Adipose tissue (tissue), 3 donors: ENCODE data around the gene SUCO. TPM values are rescaled to one million over a fixed set of nuclear protein-coding genes. Genes with fewer than 3 reads are reported as not detected.

Experiments
- H3K27ac ChIP-seq: one replicate; pipeline ENCODE4 v1.5.1; 2013; ENCODE audit warnings: low read depth, low read length
- WGBS, 3 donors: extraction: QIAGEN DNeasy Blood & Tissue Kit; methylation state at CpG; one replicate each; pipeline ENCODE4 v1.1.7; 2013; 5-methylcytosine and 5-hydroxymethylcytosine counted together
- polyA plus RNA-seq, 3 donors: library from polyadenylated mRNA; stranded (reverse); fragments of 200-250 nt; gene quantifications; one replicate each; pipeline ENCODE4 v1.2.3, GENCODE V29; 2013
- donor health status: healthy with polysubstance abuse.
- donor health status: Bipolar disorder and iron deficiency.
- donor health status: healthy.

SUCO gene
- polyA plus RNA-seq, 3 donors, result 7.7 to 14.1 (median 11.0) TPM

GRCh38 chr1:172510479-172510878 lies 22.5 kb upstream of the SUCO start:
- WGBS, 3 donors, result 81 to 93% (median 87%) methylated on average over 3 of the region's 3 CpGs
- no peak overlapping the region for H3K27ac ChIP-seq

DNA sequence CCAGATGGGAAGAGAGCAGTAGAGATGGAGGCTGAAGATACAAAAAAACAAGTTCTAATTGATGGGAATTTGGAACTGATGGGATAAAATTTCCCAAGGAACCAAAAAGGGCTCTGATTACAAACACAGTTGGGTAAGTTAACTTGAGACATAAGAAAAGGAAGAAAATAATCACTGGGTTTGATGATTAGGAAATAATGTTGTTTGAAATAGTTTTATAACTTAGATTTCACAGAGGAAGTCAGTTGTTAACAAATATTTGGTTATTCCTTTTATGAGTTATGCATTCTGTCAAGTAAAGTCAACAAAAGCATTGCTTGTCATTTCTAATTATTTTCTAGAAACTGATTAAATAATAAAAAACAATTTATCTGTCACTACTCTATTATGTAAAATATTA lies 20.4 kb upstream of the SUCO start:
- no peak overlapping the region for H3K27ac ChIP-seq

DNA sequence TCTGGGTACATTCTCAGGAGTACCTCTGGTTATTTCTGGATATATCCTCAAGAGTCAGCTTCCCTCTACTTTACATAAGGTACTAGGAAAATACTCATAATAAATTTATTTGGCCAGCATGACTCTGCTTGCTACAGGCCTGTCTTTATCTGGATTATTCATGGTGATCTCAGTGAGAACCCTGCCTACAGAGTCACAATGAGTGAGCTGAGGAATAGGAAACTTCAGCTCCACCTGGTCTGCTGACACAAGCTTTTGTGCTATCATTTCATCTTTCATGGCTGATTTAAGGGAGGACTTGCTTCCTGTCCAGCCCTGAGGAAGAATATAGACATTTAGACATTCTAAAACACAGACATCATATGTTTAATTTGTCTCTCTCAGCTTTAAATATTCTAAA lies 19.5 kb upstream of the SUCO start:
- no peak overlapping the region for H3K27ac ChIP-seq

GRCh38 chr1:172514108-172514507 lies 18.8 kb upstream of the SUCO start:
- whole genome bisulfite sequencing, 3 donors, result 54 to 88% (median 83%) methylated on average over 3 of the region's 3 CpGs
- H3K27ac ChIP-seq, result no peak overlapping the region

GRCh38 chr1:172515436-172515835 lies 17.5 kb upstream of the SUCO start:
- no peak overlapping the region for H3K27ac ChIP-seq

GRCh38 chr1:172515927-172516326 lies 17.0 kb upstream of the SUCO start:
- 42 to 44% (median 44%) methylated on average over 1 of the region's 1 CpG for WGBS, 3 donors
- no peak overlapping the region for H3K27ac ChIP-seq

GRCh38 chr1:172517081-172517480 lies 15.9 kb upstream of the SUCO start:
- 55 to 71% (median 66%) methylated on average over 1 of the region's 1 CpG for WGBS, 3 donors
- H3K27ac ChIP-seq, result no peak overlapping the region

DNA sequence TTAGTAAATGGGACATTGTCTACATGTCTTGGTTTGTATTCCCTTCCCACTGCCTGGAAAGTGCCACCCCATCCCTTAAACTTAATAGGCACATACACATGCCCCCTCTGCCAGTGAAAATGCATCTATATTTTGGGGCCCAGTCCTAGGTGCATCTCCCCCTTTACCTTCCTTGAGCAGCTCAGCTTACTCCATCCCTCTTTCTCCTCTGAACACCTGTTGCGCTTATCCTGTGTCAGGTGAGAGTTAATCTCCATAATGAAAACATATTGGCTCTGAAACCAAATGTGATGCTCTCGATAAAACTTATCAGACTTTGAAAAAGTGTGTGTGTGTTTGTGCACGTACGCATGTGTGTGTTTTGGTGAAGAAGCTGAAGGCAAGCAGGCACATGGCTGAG lies 15.4 kb upstream of the SUCO start:
- no peak overlapping the region for H3K27ac ChIP-seq
- WGBS, 3 donors, result 54 to 89% (median 82%) methylated on average over 4 of the region's 4 CpGs

DNA sequence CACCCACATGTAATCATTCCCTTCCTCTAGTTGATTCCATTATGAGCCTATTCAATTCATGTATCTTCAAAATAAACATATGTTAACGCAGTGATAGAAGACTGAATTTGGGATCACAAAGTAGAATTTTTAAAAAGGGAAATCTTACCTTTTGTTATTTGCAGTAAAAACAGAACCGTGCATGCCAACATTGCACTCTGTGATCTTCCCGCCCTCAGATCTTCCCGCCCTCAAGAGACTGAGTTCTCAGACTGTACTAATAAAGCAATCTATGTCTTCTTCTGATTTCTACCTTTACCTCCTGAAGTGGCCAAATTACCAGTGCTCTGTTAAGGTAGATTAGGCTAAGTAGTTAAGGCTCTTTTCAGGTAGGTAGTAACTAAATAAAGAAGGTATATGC lies 3.6 kb upstream of the SUCO start:
- 75 to 87% (median 87%) methylated on average over 4 of the region's 4 CpGs for WGBS, 3 donors
- H3K27ac ChIP-seq, result no peak overlapping the region

DNA sequence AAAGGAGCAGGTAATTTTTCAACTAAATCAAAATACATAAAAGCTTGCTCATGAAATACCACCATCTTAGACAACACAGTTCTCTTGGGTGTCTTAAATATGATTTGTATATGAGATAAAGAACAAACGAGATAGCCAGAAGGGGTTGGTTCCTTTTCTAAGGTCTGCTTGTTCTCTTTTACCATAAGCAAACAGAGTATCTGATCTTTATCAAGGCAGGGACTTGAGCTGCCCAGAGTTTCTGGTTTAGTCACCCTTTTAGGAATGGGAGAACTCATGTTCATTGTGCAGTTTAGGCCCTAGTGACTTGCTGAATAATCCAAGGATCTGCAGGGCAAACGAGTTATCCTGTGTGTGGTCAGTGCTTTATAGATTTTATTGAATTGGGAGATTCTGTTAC lies 3.0 kb upstream of the SUCO start:
- 47 to 53% (median 51%) methylated on average over 2 of the region's 2 CpGs for WGBS, 3 donors
- no peak overlapping the region for H3K27ac ChIP-seq

GRCh38 chr1:172531412-172532182 lies 1.4 kb upstream of the SUCO start:
- WGBS, 3 donors, result 2 to 4% (median 3%) methylated on average over 11 of the region's 11 CpGs
- H3K27ac ChIP-seq, result no peak overlapping the region

- 0 to 1% (median 0%) methylated on average over 18 of the region's 18 CpGs for WGBS, 3 donors
- H3K27ac ChIP-seq, result no peak overlapping the region
These were observed 709 bp upstream of the SUCO start for GRCh38 chr1:172532183-172532699.

DNA sequence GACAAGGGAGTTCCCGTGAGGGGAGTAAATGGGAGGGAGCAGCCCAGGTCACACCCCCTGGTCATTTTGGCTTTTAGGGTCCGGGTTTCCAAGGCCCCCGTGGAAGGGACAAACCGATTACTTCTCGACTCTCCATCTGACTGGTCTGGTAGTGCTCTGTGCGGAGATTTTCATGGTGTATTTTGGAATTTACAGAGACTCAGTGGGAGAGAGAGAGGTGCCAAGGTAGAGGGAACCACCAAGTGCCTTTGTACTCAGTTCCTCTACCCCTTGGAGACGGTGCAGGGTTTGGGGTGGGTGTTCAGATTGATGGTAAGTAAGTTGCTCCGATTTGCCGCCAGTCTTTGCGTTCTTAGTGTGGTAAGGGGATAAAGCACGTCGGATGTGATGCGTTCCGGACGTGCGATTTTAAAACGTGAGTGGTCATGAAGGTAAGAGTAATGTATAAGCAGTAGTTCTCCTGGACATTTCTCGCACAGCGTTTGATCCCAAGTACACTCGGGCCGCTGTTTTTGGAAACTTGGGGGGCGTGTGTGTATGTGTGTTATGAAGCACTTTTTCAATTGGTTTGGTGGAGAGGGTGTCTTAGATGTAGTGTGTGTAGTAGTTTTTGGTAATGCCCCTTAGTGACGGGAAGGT lies 682 bp downstream of the SUCO start:
- WGBS, 3 donors, result 0 to 1% (median 1%) methylated on average over 23 of the region's 23 CpGs
- peak overlapping the region; percentile 95 for H3K27ac ChIP-seq

DNA sequence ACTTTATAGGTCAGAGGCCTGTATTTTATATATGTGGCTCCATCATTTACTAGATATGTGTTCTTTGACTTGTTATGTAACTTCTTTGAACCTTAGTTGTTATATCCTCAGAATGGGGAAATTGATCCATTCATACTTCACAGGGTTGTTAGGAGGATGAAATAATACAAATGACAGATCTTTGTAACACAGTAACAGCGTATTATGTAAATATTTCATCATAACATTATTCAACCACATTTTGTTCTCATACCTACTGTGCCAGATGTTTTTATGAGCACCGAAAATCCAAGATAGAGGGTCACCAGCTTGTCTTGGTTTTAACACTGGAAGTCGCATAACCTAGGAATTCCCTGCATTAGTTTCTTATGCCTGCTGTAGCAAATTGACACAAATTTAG lies 3.3 kb downstream of the SUCO start:
- WGBS, 3 donors, result 32 to 62% (median 50%) methylated on average over 3 of the region's 3 CpGs
- no peak overlapping the region for H3K27ac ChIP-seq

- WGBS, 3 donors, result 46 to 78% (median 76%) methylated on average over 2 of the region's 2 CpGs
These were observed 4.4 kb downstream of the SUCO start for GRCh38 chr1:172537366-172537765.

GRCh38 chr1:172537827-172538391 lies 5.0 kb downstream of the SUCO start:
- WGBS, 3 donors, result 47 to 90% (median 89%) methylated on average over 5 of the region's 5 CpGs
- no peak overlapping the region for H3K27ac ChIP-seq

More at GRCh38 chr1:172537366-172537765, 4.4 kb downstream of the SUCO start:
- H3K27ac ChIP-seq, result no peak overlapping the region

DNA sequence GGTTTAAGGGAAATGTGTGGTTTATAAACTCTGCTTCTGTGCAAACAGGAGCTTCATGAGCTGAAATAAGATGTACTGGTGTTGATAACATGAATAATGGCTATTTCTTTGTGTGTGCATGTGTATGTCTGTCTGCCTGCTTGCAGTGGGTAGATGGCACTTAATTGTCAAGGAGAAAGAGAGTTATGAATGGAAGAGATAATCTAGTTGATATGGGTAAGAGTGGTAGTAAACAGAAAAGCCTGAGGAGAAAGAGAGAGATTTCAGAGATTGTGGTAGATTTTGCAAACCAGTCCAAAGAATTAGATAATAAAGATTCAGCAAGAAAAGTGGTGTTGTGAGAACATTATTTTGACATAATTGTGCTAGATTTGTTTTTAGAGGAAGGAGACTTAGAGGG lies 7.7 kb downstream of the SUCO start:
- H3K27ac ChIP-seq, result no peak overlapping the region

DNA sequence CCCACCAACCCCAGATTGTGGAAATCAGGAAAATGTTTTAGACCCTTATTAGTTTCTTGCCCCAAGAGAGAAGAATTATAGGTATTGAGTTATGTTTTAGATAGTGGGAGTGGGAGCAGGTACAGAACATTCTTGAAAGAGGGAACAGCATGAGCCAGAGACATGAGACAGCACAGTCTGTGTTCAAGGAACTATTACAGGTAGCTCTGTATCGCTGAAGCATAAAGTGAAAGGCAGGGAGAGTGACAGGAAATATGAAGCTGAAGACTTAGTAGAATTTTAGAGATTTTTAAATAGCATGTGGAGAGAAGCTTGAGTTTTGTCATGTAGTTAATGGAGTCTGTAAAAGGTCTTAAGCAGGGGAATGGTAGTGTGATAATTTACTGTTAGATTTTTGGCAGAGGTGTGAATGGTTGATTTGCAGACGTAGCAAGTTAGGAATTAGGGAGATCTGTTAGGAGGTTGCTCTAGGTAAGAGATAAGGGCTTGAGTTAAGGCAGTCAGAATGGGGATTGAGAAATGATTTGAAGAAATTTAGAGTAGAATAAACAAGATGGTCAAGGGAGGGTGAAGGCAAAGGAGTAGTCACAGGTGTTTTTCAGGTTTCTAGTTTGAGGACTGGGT lies 11.6 kb downstream of the SUCO start:
- 31 to 75% (median 74%) methylated on average over 2 of the region's 2 CpGs for WGBS, 3 donors
- H3K27ac ChIP-seq, result no peak overlapping the region

- 74 to 89% (median 84%) methylated on average over 4 of the region's 4 CpGs for WGBS, 3 donors
These were observed 12.6 kb downstream of the SUCO start for GRCh38 chr1:172545396-172546004.

More at GRCh38 chr1:172545396-172546004, 12.6 kb downstream of the SUCO start:
- H3K27ac ChIP-seq, result no peak overlapping the region
